ENCODE results near the gene TANK. TPM values are rescaled to one million over a fixed set of nuclear protein-coding genes. Genes with fewer than 3 reads are reported as not detected.

Gene TANK
- total and polyA plus RNA-seq, 4 donors: 17.2 to 62.1 (median 42.3) TPM

- H3K27me3 ChIP-seq (ENCODE audit: control insufficient read depth in 4 of 4, insufficient read depth in 4 of 4, low read length in 3 of 4): no peaks in the 10 kb centered on the region
- peaks cover 0 to 6% (median 2%) of the 10 kb centered on the region in 4 donors for H3K36me3 ChIP-seq (ENCODE audit: control insufficient read depth in 4 of 4, insufficient read depth in 3 of 4, low read depth in 1 of 4, low read length in 3 of 4)
- no peak for DNase-seq (ENCODE audit: low spot score)
- TF ChIP-seq HNF4A (conservative IDR thresholded peaks at IDR 0.05): no peak
- TF ChIP-seq GABPA (IDR thresholded peaks at IDR 0.05 in 1 of 2, conservative IDR thresholded peaks at IDR 0.05 in 1 of 2): no peak
- TF ChIP-seq YY1 (IDR thresholded peaks at IDR 0.05): no peak
- TF ChIP-seq, protein P1, sequence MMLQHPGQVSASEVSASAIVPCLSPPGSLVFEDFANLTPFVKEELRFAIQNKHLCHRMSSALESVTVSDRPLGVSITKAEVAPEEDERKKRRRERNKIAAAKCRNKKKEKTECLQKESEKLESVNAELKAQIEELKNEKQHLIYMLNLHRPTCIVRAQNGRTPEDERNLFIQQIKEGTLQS (IDR thresholded peaks at IDR 0.05): no peak
- no peak for TF ChIP-seq EGR1 (IDR thresholded peaks at IDR 0.05; ENCODE audit: low read depth in 2 of 2)
- TF ChIP-seq NR2F2 (IDR thresholded peaks at IDR 0.05): no peak
- TF ChIP-seq HNF4G (IDR thresholded peaks at IDR 0.05): no peak
- TF ChIP-seq RAD21 (IDR thresholded peaks at IDR 0.05): no peak
- TF ChIP-seq TAF1 (conservative IDR thresholded peaks at IDR 0.05): no peak
- no peak for TF ChIP-seq JUND (IDR thresholded peaks at IDR 0.05)
- TF ChIP-seq SP1 (IDR thresholded peaks at IDR 0.05): no peak
- WGBS: 82% methylated on average over 6 of the region's 6 CpGs
- no peak overlapping the region for H3K9ac ChIP-seq (ENCODE audit: low read depth in 1 of 2, low read length in 2 of 2)
- no peak overlapping the region for H3K27ac ChIP-seq (ENCODE audit: low read depth in 1 of 2, low read length in 2 of 2)
- H3K4me3 ChIP-seq (ENCODE audit: low read depth in 1 of 3, low read length in 3 of 3): no peak overlapping the region
- H3K9me3 ChIP-seq (ENCODE audit: control insufficient read depth in 4 of 4, low read length in 3 of 4): no peaks in the 10 kb centered on the region
- H3K4me1 ChIP-seq (ENCODE audit: control insufficient read depth in 4 of 4, insufficient read depth in 4 of 4, low read length in 3 of 4): peaks cover 0 to 45% (median 21%) of the 10 kb centered on the region in 4 donors
Observed at GRCh38 chr2:161164161-161164560, 3.9 kb downstream of the TANK start.

- Histone ChIP-seq H3K4me3 (ENCODE audit: low read depth in 1 of 3, low read length in 3 of 3) (no peak overlapping the region), H3K27me3 (ENCODE audit: control insufficient read depth in 4 of 4, insufficient read depth in 4 of 4, low read length in 3 of 4) (no peaks in the 10 kb centered on the region), H3K27ac (ENCODE audit: low read depth in 1 of 2, low read length in 2 of 2) (no peak overlapping the region), H3K9ac (ENCODE audit: low read depth in 1 of 2, low read length in 2 of 2) (no peak overlapping the region), H3K36me3 (ENCODE audit: control insufficient read depth in 4 of 4, insufficient read depth in 3 of 4, low read depth in 1 of 4, low read length in 3 of 4) (peaks cover 0 to 6% (median 2%) of the 10 kb centered on the region in 4 donors), H3K4me1 (ENCODE audit: control insufficient read depth in 4 of 4, insufficient read depth in 4 of 4, low read length in 3 of 4) (peaks cover 2 to 44% (median 18%) of the 10 kb centered on the region in 4 donors), H3K9me3 (ENCODE audit: control insufficient read depth in 4 of 4, low read length in 3 of 4) (no peaks in the 10 kb centered on the region)
- DNase-seq (ENCODE audit: low spot score): no peak
- TF ChIP-seq HNF4G (IDR thresholded peaks at IDR 0.05): no peak
- no peak for TF ChIP-seq REST (IDR thresholded peaks at IDR 0.05)
- TF ChIP-seq, protein P2, sequence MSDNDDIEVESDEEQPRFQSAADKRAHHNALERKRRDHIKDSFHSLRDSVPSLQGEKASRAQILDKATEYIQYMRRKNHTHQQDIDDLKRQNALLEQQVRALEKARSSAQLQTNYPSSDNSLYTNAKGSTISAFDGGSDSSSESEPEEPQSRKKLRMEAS (IDR thresholded peaks at IDR 0.05): no peak
- TF ChIP-seq, protein P3, sequence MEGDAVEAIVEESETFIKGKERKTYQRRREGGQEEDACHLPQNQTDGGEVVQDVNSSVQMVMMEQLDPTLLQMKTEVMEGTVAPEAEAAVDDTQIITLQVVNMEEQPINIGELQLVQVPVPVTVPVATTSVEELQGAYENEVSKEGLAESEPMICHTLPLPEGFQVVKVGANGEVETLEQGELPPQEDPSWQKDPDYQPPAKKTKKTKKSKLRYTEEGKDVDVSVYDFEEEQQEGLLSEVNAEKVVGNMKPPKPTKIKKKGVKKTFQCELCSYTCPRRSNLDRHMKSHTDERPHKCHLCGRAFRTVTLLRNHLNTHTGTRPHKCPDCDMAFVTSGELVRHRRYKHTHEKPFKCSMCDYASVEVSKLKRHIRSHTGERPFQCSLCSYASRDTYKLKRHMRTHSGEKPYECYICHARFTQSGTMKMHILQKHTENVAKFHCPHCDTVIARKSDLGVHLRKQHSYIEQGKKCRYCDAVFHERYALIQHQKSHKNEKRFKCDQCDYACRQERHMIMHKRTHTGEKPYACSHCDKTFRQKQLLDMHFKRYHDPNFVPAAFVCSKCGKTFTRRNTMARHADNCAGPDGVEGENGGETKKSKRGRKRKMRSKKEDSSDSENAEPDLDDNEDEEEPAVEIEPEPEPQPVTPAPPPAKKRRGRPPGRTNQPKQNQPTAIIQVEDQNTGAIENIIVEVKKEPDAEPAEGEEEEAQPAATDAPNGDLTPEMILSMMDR (IDR thresholded peaks at IDR 0.05; ENCODE audit: low read depth, low read length, missing input control): no peak
- no peak for TF ChIP-seq TAF1 (conservative IDR thresholded peaks at IDR 0.05)
- TF ChIP-seq EGR1 (IDR thresholded peaks at IDR 0.05; ENCODE audit: low read depth in 2 of 2): no peak
- TF ChIP-seq RXRA (IDR thresholded peaks at IDR 0.05): no peak
- TF ChIP-seq SP1 (IDR thresholded peaks at IDR 0.05): no peak
- no peak for TF ChIP-seq FOXA1 (IDR thresholded peaks at IDR 0.05)
- TF ChIP-seq YY1 (IDR thresholded peaks at IDR 0.05): no peak
- TF ChIP-seq HNF4A (conservative IDR thresholded peaks at IDR 0.05): no peak
- TF ChIP-seq, protein P4, sequence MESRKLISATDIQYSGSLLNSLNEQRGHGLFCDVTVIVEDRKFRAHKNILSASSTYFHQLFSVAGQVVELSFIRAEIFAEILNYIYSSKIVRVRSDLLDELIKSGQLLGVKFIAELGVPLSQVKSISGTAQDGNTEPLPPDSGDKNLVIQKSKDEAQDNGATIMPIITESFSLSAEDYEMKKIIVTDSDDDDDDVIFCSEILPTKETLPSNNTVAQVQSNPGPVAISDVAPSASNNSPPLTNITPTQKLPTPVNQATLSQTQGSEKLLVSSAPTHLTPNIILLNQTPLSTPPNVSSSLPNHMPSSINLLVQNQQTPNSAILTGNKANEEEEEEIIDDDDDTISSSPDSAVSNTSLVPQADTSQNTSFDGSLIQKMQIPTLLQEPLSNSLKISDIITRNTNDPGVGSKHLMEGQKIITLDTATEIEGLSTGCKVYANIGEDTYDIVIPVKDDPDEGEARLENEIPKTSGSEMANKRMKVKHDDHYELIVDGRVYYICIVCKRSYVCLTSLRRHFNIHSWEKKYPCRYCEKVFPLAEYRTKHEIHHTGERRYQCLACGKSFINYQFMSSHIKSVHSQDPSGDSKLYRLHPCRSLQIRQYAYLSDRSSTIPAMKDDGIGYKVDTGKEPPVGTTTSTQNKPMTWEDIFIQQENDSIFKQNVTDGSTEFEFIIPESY (IDR thresholded peaks at IDR 0.05): no peak
- TF ChIP-seq, protein P1 (IDR thresholded peaks at IDR 0.05): no peak
- no peak for TF ChIP-seq RAD21 (IDR thresholded peaks at IDR 0.05)
- TF ChIP-seq GABPA (IDR thresholded peaks at IDR 0.05 in 1 of 2, conservative IDR thresholded peaks at IDR 0.05 in 1 of 2): no peak
- TF ChIP-seq FOXA2 (IDR thresholded peaks at IDR 0.05): no peak
Observed at GRCh38 chr2:161165266-161165665, 5.0 kb downstream of the TANK start.
